GM12878 (cell line): ENCODE measurements around the gene HINT2. TPM values are rescaled to one million over a fixed set of nuclear protein-coding genes. Genes with fewer than 3 reads are reported as not detected.
A peak's percentile ranks its signal among the peaks of the same experiment; 100 is the strongest.

Experiments used
- CBFB ChIP-seq: IDR thresholded peaks from 2 replicates; pipeline ENCODE4 v1.6.1; 2016; ENCODE audit warnings: antibody characterized with exemption, low read depth
- E4F1 ChIP-seq: fragments of 450-650 bp; IDR thresholded peaks from 2 replicates; pipeline ENCODE4 v1.6.1; 2018; ENCODE audit warnings: borderline replicate concordance, mild to moderate bottlenecking; ENCODE audit not compliant: partially characterized antibody
- FOXK2 ChIP-seq: fragments of 450-650 bp; IDR thresholded peaks from 2 replicates; pipeline ENCODE4 v1.6.1; 2017; ENCODE audit warnings: mild to moderate bottlenecking, moderate library complexity
- LARP7 ChIP-seq: fragments of 450-650 bp; IDR thresholded peaks from 2 replicates; pipeline ENCODE4 v1.6.1; 2017; ENCODE audit warnings: mild to moderate bottlenecking
- NR2C2 ChIP-seq: IDR thresholded peaks from 2 replicates; pipeline ENCODE4 v1.6.1; 2011; ENCODE audit warnings: borderline replicate concordance, low read depth; ENCODE audit not compliant: control insufficient read depth, insufficient read length
- TAF1 ChIP-seq: IDR thresholded peaks from 2 replicates; pipeline ENCODE4 v1.6.1; 2011; ENCODE audit warnings: mild to moderate bottlenecking, low read depth, low read length, borderline replicate concordance
- ZBTB40 ChIP-seq: fragments of 450-650 bp; IDR thresholded peaks from 2 replicates; pipeline ENCODE4 v1.6.1; 2016; ENCODE audit warnings: mild to moderate bottlenecking, moderate library complexity, borderline replicate concordance
- polyA plus RNA-seq, 11 experiments: library from polyadenylated mRNA; depleted of rRNA in 4 of 11; unstranded in 6 of 11; stranded (reverse) in 5 of 11; fragments of >200 nt; fragmentation: Nextera tagmentation in 4 of 11; fragmentation: Illumina TruSeq in 1 of 11; extraction: Ambion mirVana in 4 of 11; extraction: Trizol in 1 of 11; gene quantifications; 1 replicate in 1 of 11; 2 replicates in 10 of 11; pipeline versions ENCODE4 v1.2.1 to v1.2.3, GENCODE V29; 2011 to 2016; ENCODE audit warnings: inconsistent platforms in 2 of 11, missing spikeins in 2 of 11, low read depth in 1 of 11
- total RNA-seq, 4 experiments: library from RNA; depleted of rRNA in 3 of 4; stranded (reverse); fragments of >200 nt in 3 of 4; fragmentation: Illumina TruSeq in 1 of 4; extraction: Trizol in 1 of 4; gene quantifications; 2 replicates each; pipeline versions ENCODE4 v1.2.1 to v1.2.3, GENCODE V29; 2013 to 2021

Gene HINT2
- total and polyA plus RNA-seq, 10 of the 15 experiments (the other 5 are each of a cell fraction or from before 2014, with no cell fraction given), result 12.1 to 144 (median 51.7) TPM

- TF ChIP-seq TAF1, result no peak
- TF ChIP-seq LARP7, result 0 out of 2 replicates have a peak, but pooled peaks have one; percentile 55
- TF ChIP-seq FOXK2, result no peak
- no peak for TF ChIP-seq NR2C2
- TF ChIP-seq CBFB, result no peak
- no peak for TF ChIP-seq ZBTB40
- TF ChIP-seq E4F1, result no peak
Measured at GRCh38 chr9:35842020-35842745, 27.3 kb upstream of the HINT2 start (continued).
